Stimulated activated naive CD4-positive, alpha-beta T cell (primary cell): ENCODE data around the gene TXN.
"Not testable (repeated sequence)": the region's sequence is repeated elsewhere in the genome, so short reads cannot be mapped to it uniquely, and the experiment has no call there.

Experiments used
- DNase-seq, 6 experiments: peaks; one replicate each; lab custom pipeline; 2025; lab: John Stamatoyannopoulos, UW

Gene TXN

DNA sequence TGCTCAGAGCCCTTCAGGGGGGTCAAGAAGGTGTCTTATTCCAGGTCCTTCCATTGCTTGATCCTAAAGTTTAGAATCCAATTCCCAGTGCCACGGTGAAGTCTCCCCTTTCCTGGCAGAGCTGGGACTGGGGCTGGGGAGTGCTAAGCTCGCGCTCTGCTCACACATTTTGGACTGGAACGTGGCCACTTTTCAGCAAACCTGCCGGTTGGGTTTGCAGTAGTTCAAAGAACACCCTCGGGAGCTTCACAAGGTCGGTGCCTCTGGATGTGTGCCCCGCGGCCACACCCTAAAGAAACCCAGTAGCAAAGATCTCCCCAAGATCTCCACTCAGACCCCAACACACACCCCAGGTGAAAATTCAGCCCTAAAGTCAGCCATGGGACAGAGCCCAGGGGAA lies 48.3 kb downstream of the TXN start, which contains the start of gene C9orf152:
Gene C9orf152, minus strand, starts transcription at position 129 of the 400 bp plus-strand sequence. CDS start 580 bp downstream, outside the sequence.
- DNase-seq: no peak

DNA sequence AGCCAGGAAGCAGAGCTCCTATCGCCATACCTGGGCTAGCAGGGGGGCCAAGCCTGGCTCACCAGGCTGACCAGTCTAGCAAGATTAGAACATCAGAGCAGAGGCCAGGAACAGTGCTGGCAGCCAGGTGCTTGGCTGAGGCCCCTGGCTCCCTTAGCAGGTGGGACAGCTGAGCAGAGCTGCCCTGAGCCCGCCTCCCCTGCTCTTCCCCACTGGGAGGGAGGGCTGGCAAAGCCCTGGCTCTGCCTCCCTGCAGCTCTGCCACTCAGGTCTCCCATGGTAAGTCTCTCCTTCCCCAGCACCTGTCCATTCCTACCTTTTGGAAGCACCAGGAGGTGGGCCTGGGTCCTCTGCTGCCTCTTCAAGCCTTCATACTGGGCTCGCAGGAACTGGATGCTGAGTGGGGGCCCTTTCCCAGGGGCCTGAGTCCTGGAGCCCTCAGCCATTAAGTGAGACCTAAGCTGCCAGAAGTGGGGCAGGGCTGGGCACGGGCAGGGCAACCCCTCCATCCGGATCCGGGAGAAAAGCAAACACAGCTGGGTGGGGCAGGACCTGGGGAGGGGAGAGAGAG lies 49.2 kb downstream of the TXN start:
- DNase-seq: no peak

DNA sequence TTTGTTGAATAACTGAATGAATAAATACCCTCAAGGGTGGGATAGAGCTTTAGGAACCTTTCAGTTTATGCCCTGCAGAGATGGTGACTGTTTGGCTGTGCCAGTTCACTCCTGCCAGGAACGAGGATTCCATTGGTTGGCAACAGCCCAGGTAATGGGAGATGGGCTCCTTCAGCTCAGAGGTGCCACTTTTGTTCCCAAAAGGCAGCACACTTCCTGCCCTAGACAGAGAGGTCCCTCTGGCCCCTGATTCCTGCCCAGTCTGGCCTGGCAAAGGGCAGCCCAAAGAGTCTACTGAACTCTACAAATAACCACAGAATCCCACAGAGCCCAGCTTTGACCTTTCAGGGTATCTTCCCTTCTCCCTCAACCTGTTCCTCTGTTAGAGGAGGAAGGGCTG lies 49.9 kb downstream of the TXN start:
- DNase-seq: no peak

DNA sequence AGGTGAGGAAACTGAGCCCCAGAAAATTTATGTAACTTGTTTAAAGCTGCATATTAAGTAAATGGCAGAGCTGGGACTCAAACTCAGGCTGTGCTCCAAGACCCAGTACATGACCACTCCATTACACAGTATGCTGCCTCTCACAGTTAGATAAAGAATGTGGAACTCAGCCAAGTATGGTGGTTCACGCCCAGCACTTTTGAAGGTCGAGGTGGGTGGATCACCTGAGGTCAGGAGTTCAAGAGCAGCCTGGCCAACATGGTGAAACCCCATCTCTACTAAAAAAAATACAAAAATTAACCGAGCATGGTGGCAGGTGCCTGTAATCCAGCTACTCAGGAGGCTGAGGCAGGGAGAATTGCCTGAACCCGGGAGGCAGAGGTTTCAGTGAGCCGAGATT lies 50.7 kb downstream of the TXN start:
- not testable (repeated sequence) for DNase-seq

DNA sequence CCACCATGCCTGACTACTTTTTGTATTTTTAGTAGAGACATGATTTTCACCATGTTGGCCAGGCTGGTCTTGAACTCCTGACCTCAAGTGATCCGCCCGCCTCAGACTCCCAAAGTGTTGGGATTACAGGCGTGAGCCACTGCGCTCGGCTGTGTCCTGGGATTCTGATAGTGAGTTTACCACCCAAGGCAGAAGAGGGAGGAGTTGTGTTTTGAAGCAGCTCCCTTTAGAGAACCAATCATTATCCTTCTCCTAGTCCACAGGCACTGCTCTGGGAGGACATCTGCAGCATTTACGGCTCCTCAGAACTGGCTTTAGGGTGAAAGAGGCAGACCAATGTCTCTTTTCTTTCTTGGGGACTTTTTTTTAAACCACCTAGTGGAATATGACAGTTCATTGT lies 54.1 kb downstream of the TXN start:
- DNase-seq: no peak

DNA sequence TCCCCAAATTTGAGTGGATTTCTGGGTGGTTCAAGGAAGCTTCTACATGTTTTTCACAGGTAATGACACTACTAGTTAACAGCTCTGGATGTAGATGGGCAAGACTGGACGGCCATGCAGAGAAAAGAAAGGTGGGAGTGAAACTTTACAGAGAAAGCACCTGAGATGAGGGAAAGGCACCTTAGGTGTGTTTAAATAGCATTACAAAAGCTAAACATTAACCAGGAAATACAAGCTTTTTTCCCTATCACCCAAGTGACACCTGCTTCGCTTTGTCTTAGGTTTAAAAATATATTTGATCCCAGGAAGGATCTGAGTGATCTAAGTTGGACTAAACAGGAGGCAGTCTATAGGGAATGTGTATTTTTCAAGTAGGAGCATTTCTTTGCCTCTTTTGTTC lies 56.7 kb downstream of the TXN start:
- DNase-seq: no peak

DNA sequence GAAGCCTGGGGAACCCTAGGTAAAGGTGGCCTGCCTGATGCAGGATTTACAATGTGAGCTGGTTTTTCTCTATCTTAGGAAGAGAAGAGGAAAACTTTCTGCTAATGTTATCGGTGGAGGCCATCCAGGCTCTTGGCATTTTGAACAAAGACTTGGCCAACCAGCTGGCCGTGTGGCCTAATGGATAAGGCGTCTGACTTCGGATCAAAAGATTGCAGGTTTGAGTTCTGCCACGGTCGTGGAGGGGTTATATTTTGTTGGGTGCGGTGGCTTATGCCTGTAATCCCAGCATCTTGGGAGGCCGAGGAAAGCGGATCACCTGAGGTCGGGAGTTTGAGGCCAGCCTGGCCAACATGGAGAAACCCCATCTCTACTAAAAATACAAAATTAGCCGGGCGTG lies 58.0 kb downstream of the TXN start:
- DNase-seq: no peak

DNA sequence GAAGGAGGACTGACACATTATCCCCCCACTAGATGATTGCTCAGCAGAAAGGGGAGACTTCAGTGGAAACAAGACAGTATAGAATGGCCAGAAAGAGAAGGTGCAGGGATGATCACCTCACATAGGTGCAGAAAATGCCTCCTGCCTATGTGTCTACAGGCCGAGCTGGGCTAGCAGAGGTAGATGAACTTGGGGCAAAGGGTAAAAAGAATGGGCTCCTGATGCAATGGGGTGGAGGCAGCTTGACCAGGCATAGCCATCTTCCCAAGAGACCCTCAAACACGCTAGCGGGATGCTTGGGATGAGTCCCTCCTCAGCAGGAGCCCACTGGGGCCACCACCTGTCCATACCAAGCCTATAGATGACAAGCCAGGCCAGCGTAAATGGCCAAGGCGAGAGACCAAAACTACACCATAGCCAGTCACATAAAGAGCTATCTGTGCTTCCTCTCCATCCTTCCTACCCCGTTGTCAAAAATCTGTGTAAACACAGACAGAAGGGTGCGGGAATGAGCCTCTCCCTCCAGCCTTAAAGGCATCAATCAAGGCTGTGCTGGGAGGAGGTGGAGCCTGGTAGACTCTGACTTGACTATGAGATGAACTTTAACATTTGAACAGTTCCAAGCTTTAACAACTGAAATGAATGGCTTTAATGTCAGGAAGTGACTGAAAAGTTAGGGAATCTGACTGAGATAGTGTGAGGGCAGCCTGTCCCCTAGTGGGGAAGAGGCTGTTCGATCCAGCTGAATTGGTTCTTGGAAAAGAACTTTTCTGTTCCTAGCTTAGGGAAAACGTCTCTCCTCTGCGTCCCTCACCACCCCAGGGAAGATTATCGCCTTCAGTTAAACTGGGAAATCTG lies 58.7 kb downstream of the TXN start:
- DNase-seq: no peak

DNA sequence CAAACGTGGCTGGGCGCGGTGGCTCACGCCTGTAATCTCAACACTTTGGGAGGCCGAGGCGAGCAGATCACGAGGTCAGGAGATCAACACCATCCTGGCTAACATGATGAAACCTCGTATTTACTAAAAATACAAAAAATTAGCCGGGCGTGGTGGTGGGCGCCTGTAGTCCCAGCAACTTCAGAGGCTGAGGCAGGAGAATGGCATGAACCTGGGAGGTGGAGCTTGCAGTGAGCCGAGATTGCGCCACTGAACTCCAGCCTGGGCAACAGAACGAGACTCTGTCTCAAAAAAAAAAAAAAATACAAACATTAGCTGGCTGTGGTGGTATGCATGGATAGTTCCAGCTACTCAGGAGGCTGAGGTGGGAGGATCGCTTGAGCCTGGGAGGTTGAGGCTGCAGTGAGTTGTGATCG lies 60.2 kb downstream of the TXN start:
- DNase-seq: not testable (repeated sequence)
